Left kidney (tissue), 8 donors: ENCODE data around the gene ZNF648. TPM values are rescaled to one million over a fixed set of nuclear protein-coding genes. Genes with fewer than 3 reads are reported as not detected.
A peak's percentile ranks its signal among the peaks of the same experiment; 100 is the strongest.
"Not testable (repeated sequence)": the region's sequence is repeated elsewhere in the genome, so short reads cannot be mapped to it uniquely, and the experiment has no call there.

ENCODE experiments used
- DNase-seq: peaks from one replicate; pipeline ENCODE4 v3.0.0-alpha.2; 2013
- long read RNA-seq, 8 donors: transcript quantifications; one replicate each; lab custom pipeline, GENCODE V29; 2026
- polyA plus RNA-seq: library from polyadenylated mRNA; unstranded; fragments of 120-200 nt; gene quantifications from one replicate; pipeline ENCODE4 v1.2.1, GENCODE V29; 2013; ENCODE audit not compliant: insufficient read length

Gene ZNF648
- polyA plus RNA-seq: 0.63 TPM
- long read RNA-seq, donor 1: 0 reads
- long read RNA-seq, donor 2: 0 reads
- long read RNA-seq, donor 3: 0 reads
- long read RNA-seq, donor 4: 0 reads
- long read RNA-seq, donor 5: 0 reads
- long read RNA-seq, donor 6: 0 reads
- long read RNA-seq, donor 7: 0 reads
- long read RNA-seq, donor 8: 0 reads

GRCh38 chr1:182061594-182061993 lies at the start of gene ZNF648:
Gene ZNF648, minus strand, starts transcription at chr1:182061712. Its CDS starts 3,702 bp downstream, at chr1:182058010.
- DNase-seq: no peak

GRCh38 chr1:182110635-182111034 lies 49.1 kb upstream of the ZNF648 start:
- no peak for DNase-seq

GRCh38 chr1:182109771-182110170 lies 48.3 kb upstream of the ZNF648 start:
- no peak for DNase-seq

- DNase-seq: no peak
Measured at GRCh38 chr1:182107209-182107608, 45.7 kb upstream of the ZNF648 start.

GRCh38 chr1:182102043-182102416 lies 40.5 kb upstream of the ZNF648 start:
- no peak for DNase-seq

- DNase-seq: peak; percentile 14
Measured at GRCh38 chr1:182101415-182102042, 40.0 kb upstream of the ZNF648 start.

GRCh38 chr1:182098301-182098700 lies 36.8 kb upstream of the ZNF648 start:
- DNase-seq: no peak

- no peak for DNase-seq
Measured at GRCh38 chr1:182095946-182096345, 34.4 kb upstream of the ZNF648 start.

- not testable (repeated sequence) for DNase-seq
Measured at GRCh38 chr1:182094514-182095005, 33.0 kb upstream of the ZNF648 start.

GRCh38 chr1:182093781-182094180 lies 32.3 kb upstream of the ZNF648 start:
- no peak for DNase-seq

GRCh38 chr1:182092336-182092735 lies 30.8 kb upstream of the ZNF648 start:
- no peak for DNase-seq

GRCh38 chr1:182091083-182091482 lies 29.6 kb upstream of the ZNF648 start:
- no peak for DNase-seq

- no peak for DNase-seq
Measured at GRCh38 chr1:182087719-182088350, 26.3 kb upstream of the ZNF648 start.

GRCh38 chr1:182087304-182087703 lies 25.8 kb upstream of the ZNF648 start:
- DNase-seq: no peak

GRCh38 chr1:182086620-182087019 lies 25.1 kb upstream of the ZNF648 start:
- DNase-seq: no peak

- DNase-seq: no peak
Measured at GRCh38 chr1:182086136-182086535, 24.6 kb upstream of the ZNF648 start.

- no peak for DNase-seq
Measured at GRCh38 chr1:182085726-182086125, 24.2 kb upstream of the ZNF648 start.

GRCh38 chr1:182084487-182085316 lies 23.2 kb upstream of the ZNF648 start:
- peak; percentile 80 for DNase-seq

- DNase-seq: no peak
Measured at GRCh38 chr1:182083851-182084486, 22.5 kb upstream of the ZNF648 start.

GRCh38 chr1:182080955-182081582 lies 19.6 kb upstream of the ZNF648 start:
- peak; percentile 55 for DNase-seq

GRCh38 chr1:182080040-182080439 lies 18.5 kb upstream of the ZNF648 start:
- no peak for DNase-seq

- no peak for DNase-seq
Measured at GRCh38 chr1:182071924-182072323, 10.4 kb upstream of the ZNF648 start.
